ENCODE data around the gene ZNF319. TPM values are rescaled to one million over a fixed set of nuclear protein-coding genes. Genes with fewer than 3 reads are reported as not detected.

ZNF319 gene
- total and polyA plus RNA-seq, 2 of the 8 experiments (the other 6 are each of a cell fraction or from before 2014, with no cell fraction given) = 3.3 to 5.5 TPM

DNA sequence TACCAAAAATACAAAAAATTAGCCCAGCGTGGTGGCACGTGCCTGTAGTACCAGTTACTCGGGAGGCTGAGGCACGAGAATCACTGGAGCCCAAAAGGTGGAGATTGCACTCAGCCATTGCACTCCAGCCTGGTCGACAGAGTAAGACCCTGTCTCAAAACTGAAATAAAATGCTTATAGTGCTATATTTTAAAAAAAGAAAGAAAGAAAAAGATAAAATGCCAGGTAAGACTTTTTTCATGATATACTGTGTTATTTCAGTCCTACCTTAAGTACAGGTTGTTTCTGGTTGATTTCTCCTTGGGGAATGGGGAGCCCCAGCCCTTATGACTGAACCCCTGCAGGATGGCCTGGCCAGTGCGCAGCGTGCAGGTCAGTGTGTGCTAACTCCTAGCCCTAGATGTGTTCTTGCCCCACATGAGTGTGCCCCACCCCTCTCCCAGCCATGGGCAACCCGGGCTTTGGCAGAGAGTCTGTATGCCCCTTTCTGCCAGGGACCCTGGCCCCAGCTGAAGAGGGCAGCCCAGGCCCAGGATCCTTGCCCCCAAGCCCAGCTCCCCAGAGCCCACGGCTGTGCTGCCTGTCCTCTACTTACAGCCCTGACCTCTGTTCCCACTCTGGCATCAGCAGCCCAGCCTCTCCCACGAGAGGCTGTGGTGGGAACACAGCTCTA lies 30.9 kb downstream of the ZNF319 start:
- Histone ChIP-seq H2AFZ (ENCODE audit: low read length) (no peak overlapping the region), H2BK120ac (replicated peaks; ENCODE audit: low read depth, low read length) (no peak overlapping the region), H3K23me2 (ENCODE audit: low read depth, low read length) (no peaks in the 10 kb centered on the region), H2BK15ac (ENCODE audit: low read length) (no peak overlapping the region), H3K4me2 (ENCODE audit: insufficient read depth in 1 of 2, low read depth in 2 of 2, low read length in 2 of 2) (no peak overlapping the region), H4K8ac (ENCODE audit: extremely low read depth, insufficient read depth, low read length) (no peak overlapping the region), H2BK12ac (ENCODE audit: low read depth, low read length) (no peak overlapping the region), H3K27me3 (replicated peaks in 1 of 4; ENCODE audit: control insufficient read depth in 3 of 4, extremely low read depth in 1 of 4, insufficient read depth in 3 of 4, low read length in 3 of 4) (no peaks in the 10 kb centered on the region), H3K9me3 (ENCODE audit: insufficient read depth in 2 of 2, low read depth in 1 of 2, low read length in 1 of 2) (no peaks in the 10 kb centered on the region), H4K91ac (replicated peaks; ENCODE audit: insufficient read length, low read length) (no peak overlapping the region), H3K4me3 (ENCODE audit: extremely low read depth in 1 of 4, insufficient read depth in 2 of 4, low read depth in 3 of 4, low read length in 4 of 4) (no peak overlapping the region), H3K4me1 (replicated peaks in 1 of 4; ENCODE audit: control insufficient read depth in 3 of 4, insufficient read depth in 4 of 4, low read length in 3 of 4) (no peaks in the 10 kb centered on the region), H2BK20ac (ENCODE audit: low read length) (no peak overlapping the region), H4K20me1 (replicated peaks in 1 of 2; ENCODE audit: control insufficient read depth in 1 of 2, insufficient read depth in 2 of 2, low read length in 2 of 2) (no peaks in the 10 kb centered on the region), H3K79me1 (ENCODE audit: low read depth, low read length) (no peaks in the 10 kb centered on the region), H3K23ac (ENCODE audit: insufficient read length) (no peak overlapping the region), H3K27ac (ENCODE audit: low read depth, low read length) (no peak overlapping the region), H3K79me2 (ENCODE audit: control insufficient read depth in 1 of 2, insufficient read depth in 2 of 2, low read length in 2 of 2) (no peaks in the 10 kb centered on the region), H3K18ac (ENCODE audit: extremely low read depth, low read length) (no peak overlapping the region), H2BK5ac (ENCODE audit: low read depth, low read length) (no peak overlapping the region), H3K9ac (replicated peaks in 1 of 4; ENCODE audit: extremely low read depth in 1 of 4, low read depth in 3 of 4, low read length in 3 of 4) (no peak overlapping the region), H4K5ac (ENCODE audit: insufficient read length, low read depth, low read length) (no peak overlapping the region), H3K56ac (replicated peaks; ENCODE audit: insufficient read length, low read depth, low read length) (no peak overlapping the region), H3K4ac (replicated peaks; ENCODE audit: insufficient read length, low read depth, low read length) (no peak overlapping the region), H3K36me3 (ENCODE audit: control insufficient read depth in 2 of 4, insufficient read depth in 4 of 4, low read length in 3 of 4) (no peaks in the 10 kb centered on the region), H2AK5ac (ENCODE audit: low read depth, low read length) (no peak overlapping the region), H3K14ac (ENCODE audit: insufficient read length) (no peak overlapping the region)
- ChIA-PET POLR2A (ENCODE audit: partially characterized antibody) (interaction anchor here (0.7 kb wide), 1 partner anchor 20 kb away, joined by 3 read pairs; no protein-coding TSS in a partner anchor), CTCF (ENCODE audit: partially characterized antibody) (interaction anchor here (0.6 to 5.8 kb wide), 15 partner anchors 10 to 403 kb away, joined by 3 to 40 read pairs (median 3); no protein-coding TSS in a partner anchor)
- DNase-seq (ENCODE audit: low read depth in 1 of 2, low spot score in 2 of 2) = no peak
- no peak for FAIRE-seq
- 91% methylated on average over 10 of the region's 10 CpGs; no CpG with 5 or more reads in 1 of the 2 experiments for WGBS, 2 experiments (ENCODE audit: extremely low coverage in 1 of 2, insufficient coverage in 1 of 2, insufficient read length in 1 of 2, insufficient replicate concordance in 2 of 2, low coverage in 1 of 2, low lambda C conversion rate in 2 of 2, missing lambda C conversion rate in 1 of 2)
- TF ChIP-seq KDM1A (IDR thresholded peaks at IDR 0.05; ENCODE audit: borderline replicate concordance, low read length) = no peak
- no peak for TF ChIP-seq TBP (IDR thresholded peaks at IDR 0.05; ENCODE audit: low read depth, low read length)
- no peak for TF ChIP-seq RXRA (IDR thresholded peaks at IDR 0.05; ENCODE audit: insufficient read depth, low read depth, low read length)
- no peak for TF ChIP-seq SP1 (IDR thresholded peaks at IDR 0.05; ENCODE audit: low read depth, low read length)
- no peak for TF ChIP-seq POU5F1 (IDR thresholded peaks at IDR 0.05; ENCODE audit: low read depth, low read length)
- TF ChIP-seq SAP30 (IDR thresholded peaks at IDR 0.05; ENCODE audit: insufficient read depth, insufficient replicate concordance, low read length) = no peak
- TF ChIP-seq NRF1 (IDR thresholded peaks at IDR 0.05; ENCODE audit: low read depth, low read length) = no peak
- TF ChIP-seq ASH2L (IDR thresholded peaks at IDR 0.05; ENCODE audit: low read length) = no peak
- TF ChIP-seq PHF8 (conservative IDR thresholded peaks at IDR 0.05; ENCODE audit: low read depth, low read length) = no peak
- TF ChIP-seq SP4 (IDR thresholded peaks at IDR 0.05; ENCODE audit: low read length) = no peak
- TF ChIP-seq, protein P1, sequence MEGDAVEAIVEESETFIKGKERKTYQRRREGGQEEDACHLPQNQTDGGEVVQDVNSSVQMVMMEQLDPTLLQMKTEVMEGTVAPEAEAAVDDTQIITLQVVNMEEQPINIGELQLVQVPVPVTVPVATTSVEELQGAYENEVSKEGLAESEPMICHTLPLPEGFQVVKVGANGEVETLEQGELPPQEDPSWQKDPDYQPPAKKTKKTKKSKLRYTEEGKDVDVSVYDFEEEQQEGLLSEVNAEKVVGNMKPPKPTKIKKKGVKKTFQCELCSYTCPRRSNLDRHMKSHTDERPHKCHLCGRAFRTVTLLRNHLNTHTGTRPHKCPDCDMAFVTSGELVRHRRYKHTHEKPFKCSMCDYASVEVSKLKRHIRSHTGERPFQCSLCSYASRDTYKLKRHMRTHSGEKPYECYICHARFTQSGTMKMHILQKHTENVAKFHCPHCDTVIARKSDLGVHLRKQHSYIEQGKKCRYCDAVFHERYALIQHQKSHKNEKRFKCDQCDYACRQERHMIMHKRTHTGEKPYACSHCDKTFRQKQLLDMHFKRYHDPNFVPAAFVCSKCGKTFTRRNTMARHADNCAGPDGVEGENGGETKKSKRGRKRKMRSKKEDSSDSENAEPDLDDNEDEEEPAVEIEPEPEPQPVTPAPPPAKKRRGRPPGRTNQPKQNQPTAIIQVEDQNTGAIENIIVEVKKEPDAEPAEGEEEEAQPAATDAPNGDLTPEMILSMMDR (IDR thresholded peaks at IDR 0.05; ENCODE audit: control extremely low read depth in 1 of 3, insufficient read depth in 1 of 3, low read depth in 1 of 3, low read length in 3 of 3) = no peak
